K562 (cell line): ENCODE data around the gene DISC1. TPM values are rescaled to one million over a fixed set of nuclear protein-coding genes. Genes with fewer than 3 reads are reported as not detected.

Experiments used
- ERF ChIP-seq: fragments of 450-650 bp; formaldehyde crosslinking; IDR thresholded peaks from 2 replicates; pipeline ENCODE4 v1.4.0; 2020; ENCODE audit warnings: mild to moderate bottlenecking, mixed read lengths
- ETV5 ChIP-seq: sonication (generic); formaldehyde crosslinking; IDR thresholded peaks from 2 replicates; pipeline ENCODE4 v1.4.0; 2020; ENCODE audit warnings: low read depth, mild to moderate bottlenecking, missing genetic modification reagents
- GMEB1 ChIP-seq: fragments of 250-450 bp; sonication (Bioruptor Pico); IDR thresholded peaks from 2 replicates; pipeline ENCODE4 v1.4.0; 2020; ENCODE audit warnings: mild to moderate bottlenecking
- HNRNPLL ChIP-seq: fragments of 200-400 bp; formaldehyde crosslinking; IDR thresholded peaks from 2 replicates; pipeline ENCODE4 v1.6.1; 2017; ENCODE audit warnings: low read length, low read depth, mild to moderate bottlenecking; ENCODE audit not compliant: poor library complexity, severe bottlenecking
- MAFF ChIP-seq: IDR thresholded peaks from 2 replicates; pipeline ENCODE4 v1.6.1; 2012; ENCODE audit warnings: low read length, improper control_type of control experiment
- SIN3B ChIP-seq: fragments of 450-650 bp; IDR thresholded peaks from 2 replicates; pipeline ENCODE4 v1.6.1; 2017; ENCODE audit warnings: low read depth, mild to moderate bottlenecking, moderate library complexity
- SP2 ChIP-seq: IDR thresholded peaks from 2 replicates; pipeline ENCODE4 v1.6.1; 2011; ENCODE audit warnings: mild to moderate bottlenecking, low read depth, low read length, moderate library complexity; ENCODE audit not compliant: poor library complexity, severe bottlenecking; ENCODE audit errors: extremely low read depth
- TOE1 ChIP-seq, 2 experiments: fragments of 450-650 bp in 1 of 2; sonication (generic) in 1 of 2; formaldehyde crosslinking in 1 of 2; IDR thresholded peaks; 2 replicates each; pipeline versions ENCODE4 v1.7.1 to v1.8.0; 2016 to 2022; ENCODE audit warnings: borderline replicate concordance in 2 of 2, mild to moderate bottlenecking in 2 of 2, antibody characterized with exemption in 1 of 2, inconsistent platforms in 1 of 2, low read depth in 1 of 2, missing genetic modification reagents in 1 of 2, moderate library complexity in 1 of 2
- U2AF1 ChIP-seq: fragments of 200-400 bp; formaldehyde crosslinking; optimal IDR thresholded peaks from 2 replicates; pipeline ENCODE3; 2017; ENCODE audit warnings: mild to moderate bottlenecking, low read depth, low read length, moderate library complexity
- ZNF449 ChIP-seq: fragments of 250-450 bp; sonication (Bioruptor Pico); IDR thresholded peaks from 2 replicates; pipeline ENCODE4 v1.8.0; 2022; ENCODE audit warnings: moderate library complexity, mild to moderate bottlenecking, inconsistent platforms
- ZNF609 ChIP-seq: sonication (generic); formaldehyde crosslinking; IDR thresholded peaks from 2 replicates; pipeline ENCODE4 v1.8.1; 2023; ENCODE audit warnings: missing genetic modification reagents, mild to moderate bottlenecking, borderline replicate concordance
- polyA plus RNA-seq, 8 experiments: library from polyadenylated mRNA; depleted of rRNA in 4 of 8; stranded (reverse) in 5 of 8; unstranded in 3 of 8; fragments of >200 nt; fragmentation: Nextera tagmentation in 2 of 8; fragmentation: Illumina TruSeq in 1 of 8; extraction: Ambion mirVana in 2 of 8; extraction: Trizol in 1 of 8; gene quantifications; 2 replicates each; pipeline versions ENCODE4 v1.2.1 to v1.2.3, GENCODE V29; 2011 to 2014; ENCODE audit warnings: inconsistent platforms in 1 of 8, missing spikeins in 1 of 8
- total RNA-seq, 7 experiments: library from RNA; depleted of rRNA in 6 of 7; stranded (reverse); fragments of >200 nt in 6 of 7; fragmentation: Illumina TruSeq in 2 of 7; extraction: Trizol in 2 of 7; gene quantifications; 2 replicates each; pipeline versions ENCODE4 v1.2.1 to v1.2.3, GENCODE V29; 2011 to 2021; ENCODE audit warnings: low replicate concordance in 1 of 7

Gene DISC1
- total and polyA plus RNA-seq, 9 of the 15 experiments (the other 6 are each of a cell fraction or from before 2014, with no cell fraction given), result 0.01 to 0.11 (median 0.08) TPM; not detected in 1

DNA sequence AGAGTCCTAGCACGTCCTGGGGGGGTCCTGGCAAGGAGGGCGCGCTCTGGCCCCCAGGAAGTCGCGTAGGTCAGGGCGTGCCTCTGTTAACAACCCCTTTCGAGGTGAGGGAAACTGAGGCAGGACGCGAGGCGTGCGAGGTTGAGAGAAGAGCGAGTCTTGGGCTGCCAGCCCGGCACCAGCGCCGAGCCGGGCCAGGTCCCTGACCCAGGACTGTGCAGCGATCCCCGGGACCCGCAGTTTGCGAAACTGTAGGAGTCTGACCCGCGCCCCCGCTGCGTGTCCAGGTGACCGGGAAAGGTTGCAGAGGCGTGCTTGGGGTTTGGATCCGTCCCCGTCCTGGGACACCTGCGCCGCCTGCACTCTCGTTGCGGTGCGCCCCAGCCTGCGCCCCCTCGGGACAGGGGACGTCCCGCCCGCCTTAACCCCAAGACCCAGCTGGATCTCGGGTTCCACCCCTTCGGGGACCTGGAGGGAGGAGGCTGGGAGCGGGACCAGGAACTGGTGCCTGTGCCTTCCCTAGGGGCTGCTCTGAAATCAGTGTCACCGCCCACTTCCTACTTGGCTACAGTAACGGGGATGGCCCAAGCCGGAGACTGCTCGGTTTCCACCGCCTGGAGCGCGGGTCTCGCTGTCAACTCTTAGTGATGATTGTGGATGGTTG, 493 bp downstream of the DISC1 start (continued):
- TF ChIP-seq ZNF449 (CRISPR knock-in tag), result no peak
- no peak for TF ChIP-seq HNRNPLL
- no peak for TF ChIP-seq ZNF609 (CRISPR knock-in tag)
- TF ChIP-seq SIN3B, result no peak
- TF ChIP-seq MAFF, result no peak
- TF ChIP-seq ERF, result peak; percentile 55; the same call in 1 of the 2 replicates
- no peak for TF ChIP-seq SP2
- no peak for TF ChIP-seq U2AF1
- no peak for TF ChIP-seq TOE1 (IDR thresholded peaks at IDR 0.05; ENCODE audit: borderline replicate concordance)
- no peak for TF ChIP-seq TOE1 (CRISPR knock-in tag; IDR thresholded peaks at IDR 0.05; ENCODE audit: borderline replicate concordance, low read depth)
- no peak for TF ChIP-seq ETV5 (CRISPR knock-in tag)
- no peak for TF ChIP-seq GMEB1 (CRISPR knock-in tag)
